K562 (cell line): Measurements from ENCODE around the gene CCNT1. TPM values are rescaled to one million over a fixed set of nuclear protein-coding genes. Genes with fewer than 3 reads are reported as not detected.

Experiments
- ATAC-seq: fragments of 200-7000 bp; cut with Tn5 transposase; 3 replicates; pipeline ENCODE4 v1.9.1; 2020; ENCODE audit warnings: moderate library complexity
- BruUV-seq: library from RNA; stranded (reverse); fragments of 400-500 nt; replicated peaks from 2 replicates; lab custom pipeline; 2021; lab: Mats Ljungman, UMichigan
- CTCF ChIA-PET: fragments of 300-600 bp; formaldehyde crosslinking; extraction: SDS; loops from one replicate; lab custom pipeline; 2021; ENCODE audit warnings: low intra/inter-chr PET ratio; lab: Yijun Ruan, JAX
- POLR2A ChIA-PET: fragments of 300-600, 350-650 bp; sonication (Branson Sonifier 250); formaldehyde crosslinking; extraction: SDS; loops from one replicate; lab custom pipeline; 2021; ENCODE audit warnings: antibody characterized with exemption, inconsistent platforms; lab: Yijun Ruan, JAX
- DNase-seq, 4 experiments: peaks; one replicate each; pipeline versions ENCODE4 v3.0.0 to v3.0.0-alpha.2; 2011 to 2018; ENCODE audit warnings: low spot score in 3 of 4, mixed read lengths in 3 of 4; ENCODE audit errors: extremely low read depth in 1 of 4
- FAIRE-seq: peaks from 2 replicates; lab custom pipeline; 2011; peaks lifted over from hg19 to GRCh38; lab: Jason Lieb, UNC
- H2AFZ ChIP-seq: 2 replicates; pipeline ENCODE4 v1.6.0; 2011; ENCODE audit warnings: low read depth, low read length, control low read depth, inconsistent platforms
- H3K27ac ChIP-seq: fragments of 200-600 bp; 3 replicates; pipeline ENCODE4 v1.8.0; 2011; ENCODE audit warnings: low read depth, mild to moderate bottlenecking, control low read depth, inconsistent platforms, low read length, moderate library complexity, mixed read lengths; ENCODE audit errors: extremely low read depth
- H3K27me3 ChIP-seq, 2 experiments: fragments of 300-600 bp in 1 of 2; 2 replicates in 1 of 2; 3 replicates in 1 of 2; pipeline versions ENCODE4 v1.6.0 to v1.8.0; 2011; ENCODE audit warnings: inconsistent platforms in 2 of 2, low read length in 2 of 2, mild to moderate bottlenecking in 1 of 2, mixed read lengths in 1 of 2, moderate library complexity in 1 of 2; ENCODE audit not compliant: control insufficient read depth in 2 of 2, insufficient read depth in 2 of 2
- H3K36me3 ChIP-seq: fragments of 300-600 bp; 3 replicates; pipeline ENCODE4 v1.8.0; 2011; ENCODE audit warnings: mild to moderate bottlenecking, low read length, inconsistent platforms; ENCODE audit not compliant: control insufficient read depth, insufficient read depth
- H3K4me1 ChIP-seq, 2 experiments: fragments of 200-600 bp in 1 of 2; replicated peaks in 1 of 2; 2 replicates in 1 of 2; 3 replicates in 1 of 2; pipeline versions ENCODE4 v1.5.1 to v1.8.0; 2011; ENCODE audit warnings: inconsistent platforms in 2 of 2, low read length in 2 of 2, mild to moderate bottlenecking in 1 of 2, mixed read lengths in 1 of 2, moderate library complexity in 1 of 2; ENCODE audit not compliant: control insufficient read depth in 2 of 2, insufficient read depth in 2 of 2
- H3K4me2 ChIP-seq: 2 replicates; pipeline ENCODE4 v1.6.1; 2011; ENCODE audit warnings: low read length, control low read depth, inconsistent platforms, mixed read lengths; ENCODE audit not compliant: insufficient read depth
- H3K4me3 ChIP-seq: fragments of 200-600 bp; sonication (generic), shearing (Covaris generic); 2 replicates; pipeline ENCODE4 v1.5.1; 2016; ENCODE audit warnings: control low read depth, inconsistent platforms
- H3K79me2 ChIP-seq: fragments of 200-600 bp; 3 replicates; pipeline ENCODE4 v1.8.0; 2011; ENCODE audit warnings: low read length, inconsistent platforms; ENCODE audit not compliant: control insufficient read depth, insufficient read depth
- H3K9ac ChIP-seq, 2 experiments: 2 replicates each; pipeline versions ENCODE4 v1.6.0 to v1.6.1; 2011; ENCODE audit warnings: low read depth in 2 of 2, low read length in 2 of 2, control low read depth in 1 of 2, inconsistent platforms in 1 of 2, mild to moderate bottlenecking in 1 of 2, mixed read lengths in 1 of 2; ENCODE audit not compliant: insufficient read depth in 1 of 2
- H3K9me1 ChIP-seq: one replicate; pipeline ENCODE4 v1.6.0; 2011; ENCODE audit warnings: inconsistent platforms, mild to moderate bottlenecking, low read length, moderate library complexity; ENCODE audit not compliant: control insufficient read depth, insufficient read depth
- H3K9me3 ChIP-seq: replicated peaks from 2 replicates; pipeline ENCODE4 v1.5.1; 2011; ENCODE audit warnings: low read depth, low read length, inconsistent platforms; ENCODE audit not compliant: control insufficient read depth, insufficient read depth
- H4K20me1 ChIP-seq: replicated peaks from 2 replicates; pipeline ENCODE4 v1.6.1; 2011; ENCODE audit warnings: low read length, inconsistent platforms, mixed read lengths; ENCODE audit not compliant: control insufficient read depth, insufficient read depth
- CCAR2 ChIP-seq: fragments of 200-400 bp; formaldehyde crosslinking; IDR thresholded peaks from 2 replicates; pipeline ENCODE4 v1.6.1; 2017; ENCODE audit warnings: mild to moderate bottlenecking, low read depth, low read length
- CHCHD3 ChIP-seq: fragments of 250-450 bp; sonication (Bioruptor Pico); IDR thresholded peaks from 2 replicates; pipeline ENCODE4 v2.1.2; 2022; ENCODE audit warnings: mild to moderate bottlenecking
- MBD2 ChIP-seq: sonication (generic); IDR thresholded peaks from 2 replicates; pipeline ENCODE4 v1.6.1; 2016; ENCODE audit warnings: low read depth, borderline replicate concordance
- NR2F6 ChIP-seq: fragments of 450-650 bp; formaldehyde crosslinking; IDR thresholded peaks from 2 replicates; pipeline ENCODE4 v1.4.0; 2020; ENCODE audit warnings: mild to moderate bottlenecking
- PCBP1 ChIP-seq: fragments of 200-400 bp; formaldehyde crosslinking; IDR thresholded peaks from 2 replicates; pipeline ENCODE4 v1.6.1; 2018; ENCODE audit warnings: mild to moderate bottlenecking, low read depth, low read length; ENCODE audit not compliant: poor library complexity, severe bottlenecking
- SPI1 ChIP-seq: IDR thresholded peaks from 2 replicates; pipeline ENCODE4 v1.6.1; 2011; ENCODE audit warnings: low read depth, low read length, control low read depth, borderline replicate concordance
- SRF ChIP-seq, 2 experiments: fragments of 250-450, 450-650 bp in 1 of 2; sonication (Bioruptor Pico) in 1 of 2; sonication (generic) in 1 of 2; formaldehyde crosslinking; IDR thresholded peaks; 2 replicates each; pipeline versions ENCODE4 v1.5.0 to v1.5.1; 2020 to 2022; ENCODE audit warnings: mild to moderate bottlenecking in 1 of 2, missing genetic modification reagents in 1 of 2
- ZNF347 ChIP-seq: fragments of 450-650 bp; formaldehyde crosslinking; IDR thresholded peaks from 2 replicates; pipeline ENCODE4 v1.4.0; 2020; ENCODE audit warnings: low read depth, mild to moderate bottlenecking, moderate library complexity
- ZNF431 ChIP-seq: sonication (generic); formaldehyde crosslinking; IDR thresholded peaks from 2 replicates; pipeline ENCODE4 v1.8.0; 2022; ENCODE audit warnings: mild to moderate bottlenecking, missing genetic modification reagents
- WGBS: fragments of 100-300 bp; shearing (Covaris generic); methylation state at CpG from one replicate; pipeline ENCODE4 v1.1.6; 2016; ENCODE audit warnings: low coverage, mixed read lengths; ENCODE audit not compliant: insufficient coverage; ENCODE audit errors: missing lambda C conversion rate; 5-methylcytosine and 5-hydroxymethylcytosine counted together
- in situ Hi-C: fragments of 300-500 bp; cut with MboI; formaldehyde crosslinking; loops from 4 replicates; pipeline ENCODE4 v1.15.0; 2018; ENCODE audit warnings: inconsistent platforms, mixed read lengths
- intact Hi-C: fragments of 100-400 bp; cut with micrococcal nuclease; formaldehyde crosslinking; loops from 2 replicates; pipeline ENCODE4 v1.14.2; 2022
- polyA plus RNA-seq, 8 experiments: library from polyadenylated mRNA; depleted of rRNA in 4 of 8; stranded (reverse) in 5 of 8; unstranded in 3 of 8; fragments of >200 nt; fragmentation: Nextera tagmentation in 2 of 8; fragmentation: Illumina TruSeq in 1 of 8; extraction: Ambion mirVana in 2 of 8; extraction: Trizol in 1 of 8; gene quantifications; 2 replicates each; pipeline versions ENCODE4 v1.2.1 to v1.2.3, GENCODE V29; 2011 to 2014; ENCODE audit warnings: inconsistent platforms in 1 of 8, missing spikeins in 1 of 8
- total RNA-seq, 7 experiments: library from RNA; depleted of rRNA in 6 of 7; stranded (reverse); fragments of >200 nt in 6 of 7; fragmentation: Illumina TruSeq in 2 of 7; extraction: Trizol in 2 of 7; gene quantifications; 2 replicates each; pipeline versions ENCODE4 v1.2.1 to v1.2.3, GENCODE V29; 2011 to 2021; ENCODE audit warnings: low replicate concordance in 1 of 7
- TF ChIP-seq, protein P1 (sequence below): sonication (generic); formaldehyde crosslinking; IDR thresholded peaks from 2 replicates; pipeline ENCODE4 v1.8.0; 2023; ENCODE audit warnings: mild to moderate bottlenecking, missing genetic modification reagents
- TF ChIP-seq, protein P2 (sequence below): IDR thresholded peaks from 2 replicates; pipeline ENCODE4 v1.6.1; 2016; ENCODE audit warnings: missing genetic modification characterization, missing compliant biosample characterization

The CCNT1 gene
- total and polyA plus RNA-seq, 9 of the 15 experiments (the other 6 are each of a cell fraction or from before 2014, with no cell fraction given), result 9.7 to 52.4 (median 33.4) TPM

DNA sequence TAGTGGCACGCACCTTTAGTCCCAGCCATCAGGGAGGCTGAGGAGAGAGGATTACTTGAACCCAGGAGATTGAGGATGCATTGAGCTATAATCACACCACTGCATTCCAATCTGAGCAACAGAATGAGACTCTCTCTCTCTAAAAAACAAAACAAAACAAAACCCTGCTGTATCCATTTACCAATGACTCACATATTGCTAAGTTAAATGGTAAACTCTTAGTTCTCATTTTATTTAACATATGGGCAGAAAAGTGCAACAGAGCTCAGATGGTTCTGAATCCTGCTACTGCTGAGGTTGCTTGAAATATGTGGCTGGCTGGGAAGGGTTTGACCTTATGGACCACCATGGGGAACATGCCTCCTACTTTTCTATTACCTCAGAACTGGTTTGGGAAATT, 33.7 kb upstream of the CCNT1 start (continued):
- TF ChIP-seq SRF (CRISPR knock-in tag; IDR thresholded peaks at IDR 0.05) (no peak), ZNF347 (CRISPR knock-in tag) (no peak)
- TF ChIP-seq, all 486 proteins: peak for 0

DNA sequence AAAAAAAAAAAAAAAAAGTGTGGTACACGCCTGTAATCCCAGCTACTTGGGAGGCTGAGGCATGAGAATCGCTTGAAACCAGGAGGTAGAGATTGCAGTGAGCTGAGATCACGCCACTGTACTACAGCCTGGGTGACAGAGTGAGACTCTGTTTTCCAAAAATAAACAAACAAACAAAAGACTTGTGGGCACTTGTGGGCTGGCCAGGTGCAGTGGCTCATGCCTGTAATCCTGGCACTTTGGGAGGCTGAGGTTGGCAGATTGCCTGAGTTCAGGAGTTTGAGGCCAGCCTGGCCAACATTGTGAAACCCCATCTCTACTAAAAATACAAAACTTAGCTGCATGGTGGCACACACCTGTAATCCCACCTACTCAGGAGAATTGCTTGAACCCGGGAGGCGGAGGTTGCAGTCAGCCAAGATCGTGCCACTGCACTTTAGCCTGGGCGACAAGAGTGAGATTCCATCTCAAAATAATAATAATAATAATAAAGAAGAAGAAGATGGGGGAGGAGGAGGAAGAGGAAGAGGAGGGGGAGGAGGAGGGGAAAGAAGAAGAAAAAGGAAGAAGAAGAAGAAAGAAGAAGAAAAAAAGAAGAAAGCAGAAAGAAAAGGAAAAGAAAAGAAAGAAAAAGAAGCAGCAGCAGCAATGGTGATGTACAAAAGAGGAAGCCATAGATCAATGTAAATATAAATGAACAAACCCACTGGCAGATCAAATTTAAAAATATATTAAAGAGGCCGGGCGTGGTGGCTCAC, 27.9 kb upstream of the CCNT1 start:
- Histone ChIP-seq H3K27me3 (peaks cover 2 to 10% of the 10 kb centered on the region in 2 experiments; a peak in 2 of 5 replicates), H3K36me3 (no peaks in the 10 kb centered on the region), H4K20me1 (no peaks in the 10 kb centered on the region), H3K9me3 (no peaks in the 10 kb centered on the region), H3K9ac (no peak overlapping the region), H3K4me2 (no peak overlapping the region), H3K79me2 (no peaks in the 10 kb centered on the region), H3K9me1 (no peaks in the 10 kb centered on the region), H2AFZ (no peak overlapping the region), H3K4me1 (no peaks in the 10 kb centered on the region; a peak in 1 of 5 replicates), H3K4me3 (no peak overlapping the region), H3K27ac (no peak overlapping the region)
- intact Hi-C loops (no loop called here), in situ Hi-C loops (no loop called here)
- BruUV-seq, result no TSS peak
- WGBS, result 9% methylated on average over 8 of the region's 9 CpGs
- ATAC-seq, result no peak
- ChIA-PET POLR2A (interaction anchor here (0.8 kb wide), 1 partner anchor 12 kb away, joined by 3 read pairs; no protein-coding TSS in a partner anchor), CTCF (no interaction called here)
- FAIRE-seq, result no peak
- DNase-seq, result no peak
- TF ChIP-seq CCAR2 (no peak), ZNF431 (CRISPR knock-in tag) (no peak), CHCHD3 (CRISPR knock-in tag) (no peak), SPI1 (0 out of 2 replicates have a peak, but pooled peaks have one; percentile 8), NR2F6 (CRISPR knock-in tag) (no peak), MBD2 (no peak), PCBP1 (no peak)
- TF ChIP-seq, protein P1, sequence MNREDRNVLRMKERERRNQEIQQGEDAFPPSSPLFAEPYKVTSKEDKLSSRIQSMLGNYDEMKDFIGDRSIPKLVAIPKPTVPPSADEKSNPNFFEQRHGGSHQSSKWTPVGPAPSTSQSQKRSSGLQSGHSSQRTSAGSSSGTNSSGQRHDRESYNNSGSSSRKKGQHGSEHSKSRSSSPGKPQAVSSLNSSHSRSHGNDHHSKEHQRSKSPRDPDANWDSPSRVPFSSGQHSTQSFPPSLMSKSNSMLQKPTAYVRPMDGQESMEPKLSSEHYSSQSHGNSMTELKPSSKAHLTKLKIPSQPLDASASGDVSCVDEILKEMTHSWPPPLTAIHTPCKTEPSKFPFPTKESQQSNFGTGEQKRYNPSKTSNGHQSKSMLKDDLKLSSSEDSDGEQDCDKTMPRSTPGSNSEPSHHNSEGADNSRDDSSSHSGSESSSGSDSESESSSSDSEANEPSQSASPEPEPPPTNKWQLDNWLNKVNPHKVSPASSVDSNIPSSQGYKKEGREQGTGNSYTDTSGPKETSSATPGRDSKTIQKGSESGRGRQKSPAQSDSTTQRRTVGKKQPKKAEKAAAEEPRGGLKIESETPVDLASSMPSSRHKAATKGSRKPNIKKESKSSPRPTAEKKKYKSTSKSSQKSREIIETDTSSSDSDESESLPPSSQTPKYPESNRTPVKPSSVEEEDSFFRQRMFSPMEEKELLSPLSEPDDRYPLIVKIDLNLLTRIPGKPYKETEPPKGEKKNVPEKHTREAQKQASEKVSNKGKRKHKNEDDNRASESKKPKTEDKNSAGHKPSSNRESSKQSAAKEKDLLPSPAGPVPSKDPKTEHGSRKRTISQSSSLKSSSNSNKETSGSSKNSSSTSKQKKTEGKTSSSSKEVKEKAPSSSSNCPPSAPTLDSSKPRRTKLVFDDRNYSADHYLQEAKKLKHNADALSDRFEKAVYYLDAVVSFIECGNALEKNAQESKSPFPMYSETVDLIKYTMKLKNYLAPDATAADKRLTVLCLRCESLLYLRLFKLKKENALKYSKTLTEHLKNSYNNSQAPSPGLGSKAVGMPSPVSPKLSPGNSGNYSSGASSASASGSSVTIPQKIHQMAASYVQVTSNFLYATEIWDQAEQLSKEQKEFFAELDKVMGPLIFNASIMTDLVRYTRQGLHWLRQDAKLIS (CRISPR knock-in tag), result no peak
- TF ChIP-seq, protein P2, sequence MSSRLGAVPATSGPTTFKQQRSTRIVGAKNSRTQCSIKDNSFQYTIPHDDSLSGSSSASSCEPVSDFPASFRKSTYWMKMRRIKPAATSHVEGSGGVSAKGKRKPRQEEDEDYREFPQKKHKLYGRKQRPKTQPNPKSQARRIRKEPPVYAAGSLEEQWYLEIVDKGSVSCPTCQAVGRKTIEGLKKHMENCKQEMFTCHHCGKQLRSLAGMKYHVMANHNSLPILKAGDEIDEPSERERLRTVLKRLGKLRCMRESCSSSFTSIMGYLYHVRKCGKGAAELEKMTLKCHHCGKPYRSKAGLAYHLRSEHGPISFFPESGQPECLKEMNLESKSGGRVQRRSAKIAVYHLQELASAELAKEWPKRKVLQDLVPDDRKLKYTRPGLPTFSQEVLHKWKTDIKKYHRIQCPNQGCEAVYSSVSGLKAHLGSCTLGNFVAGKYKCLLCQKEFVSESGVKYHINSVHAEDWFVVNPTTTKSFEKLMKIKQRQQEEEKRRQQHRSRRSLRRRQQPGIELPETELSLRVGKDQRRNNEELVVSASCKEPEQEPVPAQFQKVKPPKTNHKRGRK (tag), result peak; percentile 87
